ENCODE results near the gene FAR2. TPM values are rescaled to one million over a fixed set of nuclear protein-coding genes. Genes with fewer than 3 reads are reported as not detected.

The FAR2 gene
- total RNA-seq, 1 donor from 2014 or later = 3.4 TPM

DNA sequence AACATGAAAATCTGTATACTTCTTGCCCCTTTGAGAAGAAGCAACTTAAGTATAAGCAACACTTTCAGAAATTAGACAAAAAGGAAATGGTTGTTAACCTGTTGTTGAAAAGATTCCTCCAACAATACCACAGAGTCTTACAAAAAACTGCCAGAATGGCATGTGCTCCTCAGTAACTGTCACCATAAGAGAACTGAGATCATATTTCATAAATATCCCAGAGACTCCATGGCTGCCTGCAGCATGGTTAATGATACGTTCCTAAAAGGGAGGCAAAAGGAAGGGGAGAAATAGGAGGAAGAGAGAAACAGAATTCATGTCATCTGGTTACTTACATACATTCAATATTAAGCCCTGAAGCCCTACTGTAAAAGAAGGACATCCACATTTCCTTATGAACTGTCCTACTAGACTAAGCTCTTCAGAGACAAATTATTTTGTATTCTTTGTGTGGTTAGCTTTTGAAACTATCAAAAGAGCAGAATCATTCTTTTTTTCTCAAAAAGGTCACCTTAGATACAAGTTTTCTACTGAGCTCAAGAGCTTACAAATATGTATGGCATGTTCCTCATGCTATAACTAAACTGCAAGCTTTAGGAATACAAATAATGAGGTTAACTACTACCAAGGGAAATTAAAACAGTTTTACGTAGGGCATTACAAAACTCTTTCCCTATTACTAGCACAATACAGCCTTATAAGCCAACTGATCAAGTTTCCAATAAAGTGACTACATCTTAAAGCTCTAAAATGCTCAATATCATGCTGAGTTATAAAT, 194.1 kb downstream of the FAR2 start:
- Histone ChIP-seq H3K4me3 (no peak overlapping the region), H3K9me3 (replicated peaks) (no peaks in the 10 kb centered on the region), H3K27me3 (ENCODE audit: low read depth) (no peaks in the 10 kb centered on the region), H3K4me1 (peaks cover 10% of the 10 kb centered on the region), H3K36me3 (peaks cover 66% of the 10 kb centered on the region), H3K27ac (replicated peaks) (peak overlapping the region; percentile 53)
- DNase-seq = no peak
- intact Hi-C loops (cut with micrococcal nuclease) = no loop called here
- TF ChIP-seq, protein P1, sequence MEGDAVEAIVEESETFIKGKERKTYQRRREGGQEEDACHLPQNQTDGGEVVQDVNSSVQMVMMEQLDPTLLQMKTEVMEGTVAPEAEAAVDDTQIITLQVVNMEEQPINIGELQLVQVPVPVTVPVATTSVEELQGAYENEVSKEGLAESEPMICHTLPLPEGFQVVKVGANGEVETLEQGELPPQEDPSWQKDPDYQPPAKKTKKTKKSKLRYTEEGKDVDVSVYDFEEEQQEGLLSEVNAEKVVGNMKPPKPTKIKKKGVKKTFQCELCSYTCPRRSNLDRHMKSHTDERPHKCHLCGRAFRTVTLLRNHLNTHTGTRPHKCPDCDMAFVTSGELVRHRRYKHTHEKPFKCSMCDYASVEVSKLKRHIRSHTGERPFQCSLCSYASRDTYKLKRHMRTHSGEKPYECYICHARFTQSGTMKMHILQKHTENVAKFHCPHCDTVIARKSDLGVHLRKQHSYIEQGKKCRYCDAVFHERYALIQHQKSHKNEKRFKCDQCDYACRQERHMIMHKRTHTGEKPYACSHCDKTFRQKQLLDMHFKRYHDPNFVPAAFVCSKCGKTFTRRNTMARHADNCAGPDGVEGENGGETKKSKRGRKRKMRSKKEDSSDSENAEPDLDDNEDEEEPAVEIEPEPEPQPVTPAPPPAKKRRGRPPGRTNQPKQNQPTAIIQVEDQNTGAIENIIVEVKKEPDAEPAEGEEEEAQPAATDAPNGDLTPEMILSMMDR (IDR thresholded peaks at IDR 0.05; ENCODE audit: borderline replicate concordance) = no peak

DNA sequence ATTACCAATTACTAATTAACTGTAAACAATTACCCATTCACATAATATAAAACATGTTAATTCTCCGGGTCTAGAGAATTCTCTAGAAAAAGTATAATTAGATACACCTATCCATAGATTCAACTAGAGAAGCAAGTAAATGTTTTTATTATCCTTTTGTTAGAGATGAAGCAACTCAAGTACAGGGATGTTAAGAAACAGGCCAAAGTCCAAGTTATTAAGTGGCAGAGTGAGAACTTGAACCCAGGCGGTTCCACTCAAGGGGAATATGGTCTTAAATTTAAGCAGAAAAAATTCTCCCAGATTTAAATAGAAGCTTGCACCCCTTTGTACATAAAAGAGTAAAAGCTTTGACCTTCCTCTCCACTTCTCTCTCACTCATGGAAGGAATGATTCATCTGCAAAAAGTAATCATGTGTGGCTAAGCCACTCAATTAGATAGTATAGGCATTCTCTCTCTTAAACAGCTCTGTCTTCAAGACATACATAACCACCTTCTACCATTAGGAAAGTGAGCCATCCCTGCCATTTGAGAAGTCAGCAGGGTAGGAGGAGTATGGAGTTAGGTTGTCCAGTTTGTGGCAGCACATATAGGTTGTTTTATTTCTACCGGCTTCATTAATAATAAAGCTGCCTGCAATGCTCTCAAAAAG, 197.8 kb downstream of the FAR2 start:
- TF ChIP-seq, protein P1 (IDR thresholded peaks at IDR 0.05; ENCODE audit: borderline replicate concordance) = no peak
- no peak for DNase-seq
- no peak overlapping the region for H3K27ac ChIP-seq (replicated peaks)
- H3K36me3 ChIP-seq = peaks cover 52% of the 10 kb centered on the region
- peaks cover 16% of the 10 kb centered on the region for H3K4me1 ChIP-seq
- H3K27me3 ChIP-seq (ENCODE audit: low read depth) = no peaks in the 10 kb centered on the region
- intact Hi-C loops (cut with micrococcal nuclease) = no loop called here
- no peaks in the 10 kb centered on the region for H3K9me3 ChIP-seq (replicated peaks)
- H3K4me3 ChIP-seq = no peak overlapping the region

DNA sequence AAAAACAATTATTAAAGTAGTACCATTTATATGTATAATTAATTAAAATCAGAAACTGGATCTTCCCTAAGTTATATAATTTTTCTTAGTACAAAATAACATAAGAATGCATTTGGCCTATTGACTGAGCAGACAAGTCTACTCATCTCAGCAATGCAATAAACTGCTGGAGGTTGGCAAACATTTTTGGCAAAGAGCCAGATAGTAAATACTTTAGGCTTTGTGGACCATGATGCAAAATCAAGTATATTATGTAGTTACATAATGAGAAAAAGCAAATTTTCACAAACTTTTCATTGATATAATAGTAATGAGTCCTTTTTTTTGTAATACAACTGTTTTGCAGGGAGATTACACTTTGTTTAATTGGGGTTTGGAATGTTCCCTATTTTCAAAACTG, 201.0 kb downstream of the FAR2 start:
- DNase-seq = no peak
- peaks cover 64% of the 10 kb centered on the region for H3K36me3 ChIP-seq
- H3K27me3 ChIP-seq (ENCODE audit: low read depth) = no peaks in the 10 kb centered on the region
- TF ChIP-seq, protein P1 (IDR thresholded peaks at IDR 0.05; ENCODE audit: borderline replicate concordance) = no peak
- no peak overlapping the region for H3K4me3 ChIP-seq
- H3K27ac ChIP-seq (replicated peaks) = no peak overlapping the region
- no peaks in the 10 kb centered on the region for H3K9me3 ChIP-seq (replicated peaks)
- H3K4me1 ChIP-seq = peaks cover 7% of the 10 kb centered on the region
- intact Hi-C loops (cut with micrococcal nuclease) = no loop called here

DNA sequence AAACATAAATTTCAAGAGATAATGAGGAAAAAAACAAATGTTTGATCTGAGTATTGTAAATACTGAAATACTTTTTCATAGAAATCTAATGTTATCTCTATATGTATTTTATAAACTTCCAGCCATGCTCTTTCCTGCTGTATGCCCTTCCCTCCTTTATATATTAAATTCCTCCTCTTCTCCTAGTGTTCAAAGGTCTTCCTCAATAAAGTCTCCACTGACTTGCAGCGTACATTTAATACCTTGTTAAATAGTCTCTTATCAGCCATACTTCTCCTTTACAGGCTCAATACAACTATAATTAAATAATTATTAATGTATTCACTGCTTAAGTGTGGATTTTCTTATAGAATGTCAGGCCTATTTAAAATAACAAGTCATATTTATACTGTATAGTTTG, 205.9 kb downstream of the FAR2 start:
- H3K36me3 ChIP-seq = peaks cover 52% of the 10 kb centered on the region

DNA sequence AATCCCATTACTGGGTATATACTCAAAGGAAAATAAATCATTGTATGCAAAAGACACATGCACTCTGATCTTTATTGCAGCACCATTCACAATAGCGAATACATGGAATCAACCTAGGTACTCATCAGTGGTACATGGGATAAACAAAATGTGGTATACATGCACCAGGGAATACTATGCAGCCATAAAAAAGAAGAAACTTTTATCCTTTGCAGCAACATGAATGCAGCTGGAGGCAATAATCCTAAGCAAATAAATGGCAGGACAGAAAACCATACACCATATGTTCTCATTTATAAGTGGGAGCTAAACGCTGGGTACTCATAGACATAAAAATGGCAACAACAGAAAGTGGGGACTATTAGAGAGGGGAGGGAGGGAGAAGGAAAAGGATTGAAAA, 216.0 kb downstream of the FAR2 start:
- Histone ChIP-seq H3K27me3 (ENCODE audit: low read depth) (no peaks in the 10 kb centered on the region), H3K4me1 (no peaks in the 10 kb centered on the region), H3K9me3 (replicated peaks) (peaks cover 3% of the 10 kb centered on the region), H3K36me3 (peaks cover 58% of the 10 kb centered on the region), H3K27ac (replicated peaks) (no peak overlapping the region), H3K4me3 (no peak overlapping the region)
- no peak for DNase-seq
- intact Hi-C loops (cut with micrococcal nuclease) = no loop called here
- TF ChIP-seq, protein P1 (IDR thresholded peaks at IDR 0.05; ENCODE audit: borderline replicate concordance) = no peak

More for the DNA sequence above, 205.9 kb downstream of the FAR2 start:
- Histone ChIP-seq H3K4me1 (peaks cover 4% of the 10 kb centered on the region), H3K4me3 (no peak overlapping the region), H3K9me3 (replicated peaks) (no peaks in the 10 kb centered on the region), H3K27me3 (ENCODE audit: low read depth) (no peaks in the 10 kb centered on the region), H3K27ac (replicated peaks) (no peak overlapping the region)
- DNase-seq = no peak
- TF ChIP-seq, protein P1 (IDR thresholded peaks at IDR 0.05; ENCODE audit: borderline replicate concordance) = no peak
- intact Hi-C loops (cut with micrococcal nuclease) = no loop called here

Data from left ventricle myocardium inferior (tissue), 1 donor.